ENCODE data around the gene TOMM6.

Gene TOMM6

DNA sequence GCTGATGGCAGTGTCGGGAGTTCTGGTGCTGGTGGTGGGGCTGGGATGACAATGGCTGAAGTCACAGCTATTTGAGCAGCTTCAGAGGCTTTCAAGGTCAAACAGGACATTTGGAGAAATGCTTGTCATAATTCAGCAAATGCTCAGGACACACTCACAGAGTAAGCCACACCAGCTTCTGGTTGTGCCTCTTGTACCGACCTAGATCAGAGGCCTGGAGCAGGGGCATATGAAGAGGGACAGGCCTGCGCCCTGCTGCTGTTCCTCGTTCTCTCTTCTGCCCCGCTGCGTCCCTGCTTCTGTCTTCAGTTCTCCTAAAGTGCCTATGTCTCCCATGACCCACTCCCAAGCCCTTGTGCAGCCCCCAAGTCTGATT lies 39.4 kb upstream of the TOMM6 start:
- no peak for DNase-seq
- no peaks in the 10 kb centered on the region for H3K27me3 ChIP-seq (replicated peaks; ENCODE audit: control insufficient read depth, insufficient read depth, low read length, poor library complexity, severe bottlenecking)
- H3K27ac ChIP-seq (ENCODE audit: insufficient read depth, low read length, poor library complexity, severe bottlenecking): no peak overlapping the region
- no peaks in the 10 kb centered on the region for H3K36me3 ChIP-seq (ENCODE audit: control insufficient read depth, insufficient read depth, low read length)
- H3K4me1 ChIP-seq (ENCODE audit: control insufficient read depth, insufficient read depth, low read length, poor library complexity, severe bottlenecking): no peaks in the 10 kb centered on the region
- no peak overlapping the region for H3K4me3 ChIP-seq (ENCODE audit: insufficient read depth, low read depth, low read length, poor library complexity, severe bottlenecking)
- H3K9me3 ChIP-seq (ENCODE audit: control insufficient read depth, low read length): no peaks in the 10 kb centered on the region

DNA sequence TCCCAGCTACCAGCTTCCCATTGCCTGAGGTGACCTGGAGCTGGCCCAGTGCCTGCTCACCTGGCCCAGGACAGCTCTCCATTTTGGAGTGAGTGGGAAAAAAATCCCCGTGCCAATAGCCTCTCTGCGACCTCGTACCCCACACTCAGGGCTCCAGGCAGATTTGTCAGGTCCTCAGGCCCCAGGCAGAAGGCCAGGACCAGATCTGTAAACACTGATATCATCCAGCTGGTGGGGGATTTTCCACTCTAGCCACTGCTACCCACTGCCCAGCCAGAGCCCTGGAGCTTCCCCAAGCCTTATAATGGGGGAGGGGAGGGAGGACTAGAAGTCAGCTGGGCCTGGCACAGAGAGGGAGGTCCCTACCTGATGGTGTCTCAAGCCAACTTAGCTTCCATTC lies 39.0 kb upstream of the TOMM6 start:
- no peak for DNase-seq
- no peaks in the 10 kb centered on the region for H3K4me1 ChIP-seq (ENCODE audit: control insufficient read depth, insufficient read depth, low read length, poor library complexity, severe bottlenecking)
- H3K36me3 ChIP-seq (ENCODE audit: control insufficient read depth, insufficient read depth, low read length): no peaks in the 10 kb centered on the region
- H3K27me3 ChIP-seq (replicated peaks; ENCODE audit: control insufficient read depth, insufficient read depth, low read length, poor library complexity, severe bottlenecking): no peaks in the 10 kb centered on the region
- no peaks in the 10 kb centered on the region for H3K9me3 ChIP-seq (ENCODE audit: control insufficient read depth, low read length)
- no peak overlapping the region for H3K4me3 ChIP-seq (ENCODE audit: insufficient read depth, low read depth, low read length, poor library complexity, severe bottlenecking)
- H3K27ac ChIP-seq (ENCODE audit: insufficient read depth, low read length, poor library complexity, severe bottlenecking): no peak overlapping the region

DNA sequence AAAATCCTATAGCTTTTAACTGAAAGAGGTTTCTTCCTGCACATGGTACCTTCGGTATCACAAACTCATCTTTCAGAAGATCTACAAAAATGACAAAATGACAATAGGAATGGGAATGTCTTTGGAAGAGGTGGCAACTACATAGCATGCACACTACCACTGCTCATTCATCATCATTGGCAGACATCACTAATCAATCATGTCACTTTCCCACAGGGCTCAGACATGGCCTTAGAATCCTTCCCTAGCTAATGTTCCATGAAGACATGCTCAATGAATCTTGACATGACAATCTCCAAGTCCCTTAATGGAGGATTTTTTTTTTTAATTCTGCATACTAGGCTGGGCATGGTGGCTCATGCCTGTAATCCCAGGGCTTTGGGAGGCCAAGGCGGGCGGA lies 37.1 kb upstream of the TOMM6 start:
- Histone ChIP-seq H3K9me3 (ENCODE audit: control insufficient read depth, low read length) (no peaks in the 10 kb centered on the region), H3K27me3 (replicated peaks; ENCODE audit: control insufficient read depth, insufficient read depth, low read length, poor library complexity, severe bottlenecking) (no peaks in the 10 kb centered on the region), H3K4me3 (ENCODE audit: insufficient read depth, low read depth, low read length, poor library complexity, severe bottlenecking) (no peak overlapping the region), H3K4me1 (ENCODE audit: control insufficient read depth, insufficient read depth, low read length, poor library complexity, severe bottlenecking) (no peaks in the 10 kb centered on the region), H3K36me3 (ENCODE audit: control insufficient read depth, insufficient read depth, low read length) (no peaks in the 10 kb centered on the region), H3K27ac (ENCODE audit: insufficient read depth, low read length, poor library complexity, severe bottlenecking) (no peak overlapping the region)
- no peak for DNase-seq

DNA sequence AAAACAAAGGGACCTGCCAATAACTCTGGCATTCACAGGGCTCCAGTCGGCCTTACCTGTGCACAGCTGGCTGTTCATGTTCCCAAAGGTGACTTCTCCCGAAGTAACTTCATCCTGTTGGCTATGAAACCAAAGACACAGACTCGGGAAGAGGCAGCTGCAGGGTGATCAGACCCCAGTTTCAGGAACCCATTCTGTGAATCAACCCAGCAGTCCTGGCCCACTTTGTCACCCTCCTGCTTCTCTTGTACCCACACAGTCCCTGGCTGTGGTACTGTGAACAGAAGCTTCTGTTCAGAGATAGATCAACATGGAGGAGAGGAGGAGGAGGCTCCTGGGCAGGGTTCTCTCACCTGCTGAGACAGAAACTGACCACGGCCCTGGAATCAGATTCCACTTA lies 31.6 kb upstream of the TOMM6 start:
- Histone ChIP-seq H3K36me3 (ENCODE audit: control insufficient read depth, insufficient read depth, low read length) (no peaks in the 10 kb centered on the region), H3K9me3 (ENCODE audit: control insufficient read depth, low read length) (no peaks in the 10 kb centered on the region), H3K27ac (ENCODE audit: insufficient read depth, low read length, poor library complexity, severe bottlenecking) (no peak overlapping the region), H3K4me3 (ENCODE audit: insufficient read depth, low read depth, low read length, poor library complexity, severe bottlenecking) (no peak overlapping the region), H3K4me1 (ENCODE audit: control insufficient read depth, insufficient read depth, low read length, poor library complexity, severe bottlenecking) (no peaks in the 10 kb centered on the region), H3K27me3 (replicated peaks; ENCODE audit: control insufficient read depth, insufficient read depth, low read length, poor library complexity, severe bottlenecking) (no peaks in the 10 kb centered on the region)
- no peak for DNase-seq

DNA sequence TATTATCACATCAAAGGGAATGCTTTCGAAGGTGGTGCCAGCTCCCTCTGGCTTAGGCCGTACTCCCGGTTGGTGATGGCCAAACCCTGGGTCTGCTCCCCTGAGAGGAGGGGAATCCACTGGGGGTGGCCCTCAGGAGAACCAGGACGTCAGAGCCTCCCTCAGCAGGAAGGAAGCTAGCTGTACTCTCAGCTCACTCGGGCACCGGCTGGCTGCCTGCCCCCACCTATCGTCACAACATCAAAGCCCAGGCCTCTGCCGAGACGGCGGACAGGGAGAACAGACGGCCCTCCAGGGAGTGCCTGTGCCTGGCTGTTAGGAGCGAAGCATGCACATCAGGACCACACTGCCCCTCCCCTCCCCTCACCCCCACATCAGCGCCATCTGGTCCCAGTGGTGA lies 31.1 kb upstream of the TOMM6 start:
- Histone ChIP-seq H3K4me3 (ENCODE audit: insufficient read depth, low read depth, low read length, poor library complexity, severe bottlenecking) (no peak overlapping the region), H3K27me3 (replicated peaks; ENCODE audit: control insufficient read depth, insufficient read depth, low read length, poor library complexity, severe bottlenecking) (no peaks in the 10 kb centered on the region), H3K4me1 (ENCODE audit: control insufficient read depth, insufficient read depth, low read length, poor library complexity, severe bottlenecking) (no peaks in the 10 kb centered on the region), H3K27ac (ENCODE audit: insufficient read depth, low read length, poor library complexity, severe bottlenecking) (no peak overlapping the region), H3K9me3 (ENCODE audit: control insufficient read depth, low read length) (no peaks in the 10 kb centered on the region), H3K36me3 (ENCODE audit: control insufficient read depth, insufficient read depth, low read length) (no peaks in the 10 kb centered on the region)
- DNase-seq: no peak

DNA sequence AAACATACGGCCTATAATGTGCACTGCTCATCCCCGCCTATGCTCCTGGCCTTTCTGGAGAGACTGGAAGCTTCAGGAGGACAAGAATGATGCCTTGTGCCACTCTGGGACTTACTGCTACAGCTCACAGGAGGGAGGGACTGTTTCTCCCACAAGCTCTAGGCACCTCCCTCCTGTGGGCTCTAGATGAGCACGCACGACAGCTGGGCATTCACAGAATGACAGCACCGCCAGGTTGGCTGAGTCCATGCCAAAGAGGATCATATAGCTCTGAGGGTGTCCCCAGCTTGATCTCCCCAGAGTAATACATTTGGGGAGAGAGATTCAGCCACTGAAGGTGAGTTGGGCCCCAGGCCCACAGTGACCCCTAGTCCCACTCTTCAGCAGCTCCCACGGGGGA lies 30.2 kb upstream of the TOMM6 start:
- Histone ChIP-seq H3K4me1 (ENCODE audit: control insufficient read depth, insufficient read depth, low read length, poor library complexity, severe bottlenecking) (no peaks in the 10 kb centered on the region), H3K27ac (ENCODE audit: insufficient read depth, low read length, poor library complexity, severe bottlenecking) (no peak overlapping the region), H3K27me3 (replicated peaks; ENCODE audit: control insufficient read depth, insufficient read depth, low read length, poor library complexity, severe bottlenecking) (no peaks in the 10 kb centered on the region), H3K36me3 (ENCODE audit: control insufficient read depth, insufficient read depth, low read length) (no peaks in the 10 kb centered on the region), H3K9me3 (ENCODE audit: control insufficient read depth, low read length) (no peaks in the 10 kb centered on the region), H3K4me3 (ENCODE audit: insufficient read depth, low read depth, low read length, poor library complexity, severe bottlenecking) (no peak overlapping the region)
- no peak for DNase-seq

DNA sequence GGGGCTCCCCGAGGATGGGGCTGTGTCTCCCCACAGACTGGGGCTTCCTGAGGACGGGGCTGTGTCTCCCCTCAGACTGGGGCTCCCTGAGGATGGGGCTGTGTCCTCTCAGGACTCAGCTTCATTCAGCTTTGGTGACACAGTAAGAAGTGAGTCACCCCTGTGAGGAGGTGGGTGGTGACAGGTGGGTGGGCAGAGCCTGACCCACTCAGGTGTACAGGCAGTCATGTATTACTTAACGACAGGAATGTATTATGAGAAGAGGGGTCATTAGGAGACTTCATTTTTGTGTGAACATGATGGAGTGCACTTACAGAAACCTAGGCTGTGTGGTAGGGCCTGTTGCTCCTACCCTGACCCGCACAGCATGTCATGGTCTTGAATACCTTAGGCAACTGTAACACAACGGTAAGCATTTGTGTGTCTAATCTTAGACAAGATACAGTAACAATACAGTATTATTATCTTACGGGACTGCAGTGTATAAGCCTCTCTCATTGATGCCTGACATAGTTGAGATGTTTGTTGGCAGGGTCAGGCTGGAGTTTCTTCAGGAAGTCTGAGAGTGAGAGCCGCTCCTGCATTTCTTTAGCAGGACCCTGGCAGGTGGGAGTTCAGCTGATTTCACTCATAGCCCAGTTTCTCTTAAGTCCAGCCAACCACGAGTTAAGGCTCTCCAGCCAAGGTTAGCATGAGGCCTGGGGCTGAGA lies 29.4 kb upstream of the TOMM6 start:
- no peaks in the 10 kb centered on the region for H3K36me3 ChIP-seq (ENCODE audit: control insufficient read depth, insufficient read depth, low read length)
- H3K27me3 ChIP-seq (replicated peaks; ENCODE audit: control insufficient read depth, insufficient read depth, low read length, poor library complexity, severe bottlenecking): no peaks in the 10 kb centered on the region
- no peak for DNase-seq
- no peaks in the 10 kb centered on the region for H3K4me1 ChIP-seq (ENCODE audit: control insufficient read depth, insufficient read depth, low read length, poor library complexity, severe bottlenecking)
- no peaks in the 10 kb centered on the region for H3K9me3 ChIP-seq (ENCODE audit: control insufficient read depth, low read length)
- H3K27ac ChIP-seq (ENCODE audit: insufficient read depth, low read length, poor library complexity, severe bottlenecking): no peak overlapping the region
- H3K4me3 ChIP-seq (ENCODE audit: insufficient read depth, low read depth, low read length, poor library complexity, severe bottlenecking): no peak overlapping the region

DNA sequence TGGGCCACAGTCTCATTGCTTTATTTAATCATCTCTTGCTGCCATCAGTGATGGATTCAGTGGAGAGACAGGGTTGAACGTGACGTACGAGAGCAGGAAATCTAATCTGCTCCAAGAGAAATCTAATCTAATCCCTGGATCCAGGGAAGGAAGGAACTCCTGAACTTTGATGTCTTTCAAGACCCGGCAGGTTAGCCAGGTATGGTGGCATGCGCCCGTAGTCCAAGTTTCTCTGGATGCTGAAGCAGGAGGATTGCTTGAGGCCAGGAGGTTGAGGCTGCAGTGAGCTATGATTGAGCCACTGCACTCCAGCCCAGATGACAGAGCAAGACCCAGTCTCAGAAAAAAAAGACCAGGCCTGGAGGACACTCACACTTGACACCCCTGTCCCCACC lies 28.9 kb upstream of the TOMM6 start:
- DNase-seq: no peak
- no peak overlapping the region for H3K4me3 ChIP-seq (ENCODE audit: insufficient read depth, low read depth, low read length, poor library complexity, severe bottlenecking)
- no peaks in the 10 kb centered on the region for H3K4me1 ChIP-seq (ENCODE audit: control insufficient read depth, insufficient read depth, low read length, poor library complexity, severe bottlenecking)
- no peaks in the 10 kb centered on the region for H3K27me3 ChIP-seq (replicated peaks; ENCODE audit: control insufficient read depth, insufficient read depth, low read length, poor library complexity, severe bottlenecking)
- H3K27ac ChIP-seq (ENCODE audit: insufficient read depth, low read length, poor library complexity, severe bottlenecking): no peak overlapping the region
- H3K36me3 ChIP-seq (ENCODE audit: control insufficient read depth, insufficient read depth, low read length): no peaks in the 10 kb centered on the region
- H3K9me3 ChIP-seq (ENCODE audit: control insufficient read depth, low read length): no peaks in the 10 kb centered on the region

DNA sequence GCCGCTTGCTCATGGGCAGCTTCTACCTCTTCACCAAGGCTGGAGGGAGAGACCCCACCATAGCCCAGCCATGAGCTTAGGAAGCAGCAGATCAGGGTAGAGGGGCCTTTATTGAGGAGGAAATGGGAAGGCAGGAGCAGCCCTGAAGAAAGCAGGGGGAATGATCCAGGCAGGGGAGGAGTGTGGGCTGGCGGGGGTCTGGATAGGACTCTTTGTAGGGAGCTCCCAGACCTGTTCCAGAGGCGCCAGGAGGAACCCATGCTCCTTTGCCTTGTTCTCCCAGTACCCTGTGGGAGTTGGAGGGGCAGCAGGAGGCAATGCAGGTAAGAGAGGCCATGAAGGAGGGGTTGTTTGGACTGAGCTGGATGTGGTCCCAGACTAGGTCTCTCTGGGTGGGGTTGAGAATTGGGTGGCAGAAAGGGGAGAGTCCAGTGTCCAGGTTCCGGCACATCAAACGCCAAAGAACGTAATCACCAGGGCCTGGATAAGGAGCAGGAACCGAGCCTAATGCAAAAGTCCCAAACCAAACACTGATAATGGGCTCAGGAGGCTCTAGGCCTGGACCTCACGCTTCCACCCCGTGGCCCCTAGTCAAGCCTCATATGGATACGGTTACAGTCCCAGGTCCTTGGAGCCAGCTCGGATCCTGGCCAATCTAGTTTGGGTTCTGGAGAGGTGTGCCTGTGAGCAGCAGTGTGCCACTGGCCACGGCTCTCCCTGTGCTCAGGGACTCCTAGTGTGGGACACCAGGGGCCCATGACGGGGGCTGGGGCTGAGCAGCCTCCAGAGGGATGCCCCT lies 28.2 kb upstream of the TOMM6 start:
- Histone ChIP-seq H3K9me3 (ENCODE audit: control insufficient read depth, low read length) (no peaks in the 10 kb centered on the region), H3K27me3 (replicated peaks; ENCODE audit: control insufficient read depth, insufficient read depth, low read length, poor library complexity, severe bottlenecking) (no peaks in the 10 kb centered on the region), H3K36me3 (ENCODE audit: control insufficient read depth, insufficient read depth, low read length) (no peaks in the 10 kb centered on the region), H3K27ac (ENCODE audit: insufficient read depth, low read length, poor library complexity, severe bottlenecking) (no peak overlapping the region), H3K4me1 (ENCODE audit: control insufficient read depth, insufficient read depth, low read length, poor library complexity, severe bottlenecking) (no peaks in the 10 kb centered on the region), H3K4me3 (ENCODE audit: insufficient read depth, low read depth, low read length, poor library complexity, severe bottlenecking) (no peak overlapping the region)
- DNase-seq: no peak

DNA sequence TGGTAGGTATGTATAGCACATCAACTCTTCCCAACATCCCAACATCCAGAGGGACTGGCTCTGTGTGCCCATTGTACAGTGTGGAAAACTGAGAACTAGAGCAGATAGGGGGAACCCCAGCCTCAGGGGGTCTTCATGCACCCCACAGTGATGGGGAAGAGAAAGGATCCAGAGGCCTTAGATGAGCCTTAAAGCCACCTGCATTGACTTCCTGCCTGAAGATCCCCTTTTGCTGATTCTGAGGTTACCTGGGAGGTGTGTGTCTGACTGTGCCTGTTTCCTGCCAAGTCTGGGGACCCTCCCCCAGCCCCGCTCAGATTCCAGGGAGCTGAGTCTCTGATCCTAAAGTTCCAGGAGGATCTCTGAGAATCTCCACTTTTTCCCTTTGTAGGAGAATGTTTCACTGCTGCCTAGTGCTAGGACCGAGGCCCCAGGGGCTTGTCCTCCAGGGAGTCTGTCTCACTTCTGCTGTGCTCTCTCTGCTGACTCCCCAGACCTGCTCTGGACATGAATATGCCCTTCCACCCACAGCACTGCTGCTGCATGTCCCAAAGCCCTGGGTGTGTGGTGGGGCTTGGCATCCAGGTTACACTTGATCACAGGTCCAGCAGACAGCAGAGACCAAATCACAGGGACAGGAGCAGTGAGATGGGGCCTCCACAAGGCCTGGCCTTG lies 27.5 kb upstream of the TOMM6 start:
- H3K27me3 ChIP-seq (replicated peaks; ENCODE audit: control insufficient read depth, insufficient read depth, low read length, poor library complexity, severe bottlenecking): no peaks in the 10 kb centered on the region
- no peak overlapping the region for H3K27ac ChIP-seq (ENCODE audit: insufficient read depth, low read length, poor library complexity, severe bottlenecking)
- H3K4me3 ChIP-seq (ENCODE audit: insufficient read depth, low read depth, low read length, poor library complexity, severe bottlenecking): no peak overlapping the region
- H3K36me3 ChIP-seq (ENCODE audit: control insufficient read depth, insufficient read depth, low read length): no peaks in the 10 kb centered on the region
- H3K4me1 ChIP-seq (ENCODE audit: control insufficient read depth, insufficient read depth, low read length, poor library complexity, severe bottlenecking): no peaks in the 10 kb centered on the region
- H3K9me3 ChIP-seq (ENCODE audit: control insufficient read depth, low read length): no peaks in the 10 kb centered on the region
- no peak for DNase-seq
